OCI-LY1 (cell line): ENCODE measurements around the gene LLCFC1.

ENCODE experiments used
- CTCF ChIP-seq: fragments of 200-600 bp; sonication (generic), shearing (Covaris generic); IDR thresholded peaks from 2 replicates; pipeline ENCODE4 v1.5.1; 2017; ENCODE audit warnings: mild to moderate bottlenecking, antibody characterized with exemption, low read length, moderate library complexity, mixed read lengths
- EZH2 ChIP-seq: fragments of 200-600 bp; sonication (generic), shearing (Covaris generic); IDR thresholded peaks from 2 replicates; pipeline ENCODE4 v1.8.0; 2017; ENCODE audit warnings: borderline replicate concordance, mixed run types, mild to moderate bottlenecking, antibody characterized with exemption, low read length, moderate library complexity, mixed read lengths

- no peak for TF ChIP-seq CTCF
- no peak for TF ChIP-seq EZH2
Measured at GRCh38 chr7:142892951-142893350, 46.3 kb upstream of the LLCFC1 start.
